HTERT RPE-1 (cell line): ENCODE results near the gene CBX6.

Experiments used
- in situ Hi-C: fragments of 300-500 bp; cut with MboI; formaldehyde crosslinking; loops from 4 replicates; pipeline ENCODE4 v1.14.3; 2020; ENCODE audit warnings: low sequenced_read_pairs

CBX6 gene

GRCh38 chr22:38873469-38874411, 1.7 kb upstream of the CBX6 start:
- in situ Hi-C loops, result no loop called here

GRCh38 chr22:38872831-38873248, 824 bp upstream of the CBX6 start:
- in situ Hi-C loops, result no loop called here

DNA sequence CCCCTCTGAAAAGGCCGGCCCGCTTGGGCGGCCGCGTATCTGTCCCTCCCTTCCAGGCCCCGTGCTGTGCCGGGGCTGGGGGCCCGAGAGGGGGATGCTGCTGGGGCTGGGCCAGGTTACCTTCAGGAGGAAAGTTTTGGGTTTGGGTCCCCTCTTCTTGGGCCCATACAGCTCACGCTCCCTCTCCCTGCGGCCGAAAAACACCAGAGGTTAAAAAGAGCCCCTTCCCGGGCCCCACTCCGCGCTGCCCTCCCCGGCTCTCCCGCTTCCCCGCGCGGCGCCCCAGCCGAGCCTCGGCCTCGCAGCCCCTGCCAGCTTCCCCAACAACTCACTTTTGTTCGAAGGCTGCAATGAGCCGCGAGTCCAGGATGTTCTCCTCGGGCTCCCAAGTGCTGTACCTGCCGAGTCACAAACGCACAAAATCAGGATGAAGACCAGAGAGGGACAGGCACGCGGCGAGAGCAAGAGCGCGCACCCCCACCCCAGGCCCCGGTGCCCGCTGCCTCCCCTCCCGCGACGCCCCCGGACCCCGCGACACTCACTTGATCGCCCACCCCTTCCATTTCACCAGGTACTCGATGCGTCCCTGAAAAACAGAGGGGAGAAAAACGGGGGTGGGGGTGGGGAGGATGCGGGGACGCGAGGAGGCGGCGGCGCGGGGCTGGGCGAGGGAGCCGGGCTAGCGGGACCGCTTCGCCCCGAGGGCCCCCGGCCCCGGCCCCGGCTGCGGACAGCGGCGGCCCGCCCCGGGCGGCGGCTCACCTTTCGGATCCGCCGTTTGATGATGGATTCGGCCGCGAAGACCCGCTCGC, 450 bp downstream of the CBX6 start:
- in situ Hi-C loops, result no loop called here

GRCh38 chr22:38870791-38871359, 1.1 kb downstream of the CBX6 start:
- in situ Hi-C loops, result no loop called here

DNA sequence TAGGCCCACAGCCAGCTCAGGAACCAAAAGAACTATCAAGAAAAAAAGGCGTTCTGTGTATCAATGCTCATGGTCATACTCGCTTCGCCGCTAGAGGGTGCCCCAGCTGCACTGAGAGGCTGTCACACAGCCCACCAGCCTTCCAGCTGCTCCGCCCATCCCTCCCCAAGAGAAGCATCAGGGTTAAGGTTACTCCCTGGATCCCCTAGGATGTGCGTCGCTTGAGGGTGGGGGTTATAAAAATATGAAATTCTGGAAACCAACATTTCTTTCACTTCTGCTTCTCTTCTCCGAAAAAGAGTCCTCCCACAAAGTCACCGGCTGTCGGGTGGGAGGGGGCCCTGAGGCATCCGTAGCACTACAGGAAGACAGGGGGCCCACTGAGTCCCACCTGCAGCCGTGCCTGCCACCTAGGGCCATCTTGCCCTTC, 1.7 kb downstream of the CBX6 start:
- in situ Hi-C loops, result no loop called here

GRCh38 chr22:38869663-38870062, 2.4 kb downstream of the CBX6 start:
- in situ Hi-C loops, result no loop called here

DNA sequence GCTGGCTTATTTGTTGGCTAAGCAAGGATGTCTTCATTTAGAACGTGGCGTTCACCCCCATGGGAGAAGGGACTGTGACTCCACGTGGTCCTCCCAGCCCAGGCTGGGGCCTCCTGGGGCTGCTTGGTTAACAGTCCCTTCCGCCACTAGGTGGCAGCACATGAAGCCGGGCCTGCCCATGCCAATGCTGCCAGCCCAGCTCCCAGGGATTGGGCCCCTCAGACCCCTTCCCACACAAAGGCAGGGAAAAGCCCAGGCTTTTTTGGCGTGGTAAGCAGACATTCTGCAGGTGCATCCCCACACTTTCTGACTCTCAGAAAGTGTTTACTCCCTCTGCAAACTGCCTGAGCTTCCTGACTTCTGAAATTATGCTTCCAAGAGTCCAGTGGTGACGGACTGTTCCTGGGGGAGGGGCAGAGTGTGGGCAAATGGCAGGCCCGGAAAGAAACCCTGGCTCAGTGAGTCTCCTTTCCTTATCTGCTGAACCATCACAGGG, 3.1 kb downstream of the CBX6 start:
- in situ Hi-C loops, result no loop called here

DNA sequence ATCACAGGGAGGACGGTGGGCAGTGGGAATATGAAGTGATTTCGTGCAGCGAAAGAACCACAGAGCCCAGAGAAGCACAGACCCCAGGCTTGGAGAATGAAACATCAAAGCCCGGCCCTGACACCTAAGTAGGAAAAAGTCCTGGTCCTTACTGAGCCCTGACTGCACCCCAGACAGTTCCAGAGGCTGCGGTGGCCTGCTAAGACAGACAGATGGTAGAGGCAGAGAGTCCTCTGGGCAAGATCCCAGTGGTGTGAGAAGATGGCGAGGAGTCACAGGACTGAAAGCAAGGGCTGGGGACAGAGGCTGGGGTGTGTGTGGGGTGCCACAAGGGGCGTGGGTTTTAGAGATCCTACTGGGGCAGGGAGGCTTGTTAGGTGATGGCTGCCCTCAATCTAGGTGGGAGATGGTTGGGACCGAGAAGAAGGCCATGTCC, 3.7 kb downstream of the CBX6 start:
- in situ Hi-C loops, result no loop called here

GRCh38 chr22:38867471-38868285, 4.3 kb downstream of the CBX6 start:
- in situ Hi-C loops, result no loop called here

- in situ Hi-C loops, result no loop called here
Measured at GRCh38 chr22:38867124-38867455, 4.9 kb downstream of the CBX6 start.

- in situ Hi-C loops, result no loop called here
Measured at GRCh38 chr22:38866399-38867123, 5.5 kb downstream of the CBX6 start.

GRCh38 chr22:38866024-38866398, 6.0 kb downstream of the CBX6 start:
- in situ Hi-C loops, result no loop called here

- in situ Hi-C loops, result no loop called here
Measured at GRCh38 chr22:38865201-38866023, 6.6 kb downstream of the CBX6 start.

DNA sequence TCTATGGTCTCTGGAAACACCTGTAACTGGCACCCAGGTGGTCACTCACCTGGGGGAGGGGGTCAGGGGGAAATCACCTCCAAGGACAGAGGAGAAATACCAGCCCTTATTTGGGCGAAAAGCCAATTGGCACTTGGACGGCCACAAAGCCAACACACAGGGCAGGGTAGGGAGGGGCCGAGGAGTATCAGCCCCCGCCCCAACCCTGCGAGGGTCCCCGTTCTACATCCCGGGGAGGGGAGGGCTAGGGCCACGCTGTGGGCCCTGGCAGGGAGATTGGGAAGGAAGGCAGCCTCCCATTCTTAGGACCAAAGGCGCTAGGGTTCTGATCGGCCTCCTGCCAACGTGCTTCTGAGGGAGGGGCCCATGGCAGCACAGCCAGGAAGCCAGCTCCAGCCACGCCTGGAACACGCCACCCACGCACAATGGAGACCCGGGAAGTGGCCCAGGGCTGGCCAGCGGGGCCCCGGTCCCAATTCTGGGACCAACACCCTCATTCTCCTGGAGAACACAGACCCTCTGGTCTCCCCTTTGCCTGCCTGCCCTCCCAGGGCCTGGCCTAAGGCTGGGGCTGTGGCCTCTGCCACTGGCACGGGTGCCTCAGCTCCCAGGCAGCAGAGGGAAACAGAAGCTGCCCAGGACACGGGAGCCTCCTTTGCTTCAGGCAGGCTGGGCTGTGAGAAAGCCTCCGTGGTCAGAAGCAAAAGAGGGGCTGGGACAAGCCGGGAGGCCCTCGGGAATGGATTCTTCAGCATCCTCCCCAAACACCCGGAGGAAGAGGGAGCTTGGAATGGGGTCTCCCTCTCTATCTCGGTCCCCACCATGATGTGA, 7.4 kb downstream of the CBX6 start:
- in situ Hi-C loops, result no loop called here

- in situ Hi-C loops, result no loop called here
Measured at GRCh38 chr22:38863531-38864131, 8.4 kb downstream of the CBX6 start.

DNA sequence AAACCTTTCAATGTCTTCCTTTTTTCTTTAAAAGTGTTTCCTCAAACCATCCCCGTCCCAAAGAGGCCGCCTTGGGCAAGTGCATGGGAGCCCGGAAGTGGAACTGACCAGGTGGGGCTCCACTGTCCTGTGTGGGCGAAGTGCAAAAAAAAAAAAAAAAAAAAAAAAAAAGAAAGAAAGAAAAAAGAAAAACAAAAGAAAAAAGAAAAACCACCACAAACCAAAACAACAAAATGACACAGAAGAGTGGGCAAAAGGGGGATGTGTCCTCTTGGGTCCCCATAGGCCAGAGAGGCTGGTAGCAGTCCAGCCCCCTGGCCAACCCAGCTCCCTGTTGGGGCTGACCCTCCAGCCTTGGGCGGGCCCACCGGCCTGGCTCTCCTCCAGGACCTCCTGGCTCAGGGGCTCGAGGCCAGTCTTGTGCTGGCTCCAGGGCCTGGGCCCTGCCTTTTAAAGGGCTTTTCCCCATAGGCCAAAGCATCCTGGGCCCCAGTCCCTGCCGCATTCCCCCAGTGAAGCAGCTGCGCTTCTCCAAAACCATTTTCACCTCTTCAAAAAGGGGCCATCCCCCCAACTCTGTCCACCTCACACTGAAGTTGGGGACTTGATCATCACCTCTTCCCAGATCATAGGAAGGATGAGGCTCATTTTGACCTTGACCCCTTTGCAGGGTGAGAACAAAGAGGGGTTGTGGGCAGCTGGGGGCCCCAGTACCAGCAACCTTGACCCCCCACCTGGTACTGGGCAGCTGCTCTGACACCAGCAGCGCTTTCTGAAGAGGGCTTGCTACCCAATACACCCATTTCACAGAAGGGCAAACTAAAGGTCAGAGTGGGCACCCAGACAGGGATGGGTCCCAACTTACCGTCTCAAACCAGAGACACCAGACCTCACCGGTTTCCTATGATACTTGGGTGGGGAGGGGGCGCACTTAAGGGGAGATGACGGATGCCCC, 9.4 kb downstream of the CBX6 start:
- in situ Hi-C loops, result no loop called here

GRCh38 chr22:38861927-38862326, 10.1 kb downstream of the CBX6 start:
- in situ Hi-C loops, result no loop called here
